Ovary (tissue), 9 donors: ENCODE measurements around the gene PTPRU. TPM values are rescaled to one million over a fixed set of nuclear protein-coding genes. Genes with fewer than 3 reads are reported as not detected.
"Not testable (repeated sequence)": the region's sequence is repeated elsewhere in the genome, so short reads cannot be mapped to it uniquely, and the experiment has no call there.

Source experiments
- DNase-seq, 5 donors: peaks; one replicate each; pipeline ENCODE4 v3.0.0-alpha.2; 2019 to 2020
- H3K27ac ChIP-seq, 2 donors: fragments of 200-600 bp; one replicate each; pipeline versions ENCODE4 v1.5.1 to v1.8.0; 2019 to 2022
- H3K27me3 ChIP-seq: fragments of 200-600 bp; one replicate; pipeline ENCODE4 v1.8.0; 2022
- H3K36me3 ChIP-seq: fragments of 200-600 bp; sonication (generic); one replicate; pipeline ENCODE4 v1.5.1; 2019
- H3K4me1 ChIP-seq: one replicate; pipeline ENCODE4 v1.8.1; 2013; ENCODE audit warnings: mild to moderate bottlenecking, moderate library complexity; ENCODE audit not compliant: insufficient read depth
- H3K4me3 ChIP-seq: fragments of 200-600 bp; sonication (generic); one replicate; pipeline ENCODE4 v1.5.1; 2017
- H3K9me3 ChIP-seq, 2 donors: fragments of 200-600 bp in 1 of 2; sonication (generic) in 1 of 2; one replicate each; pipeline versions ENCODE4 v1.5.1 to v1.8.1; 2013 to 2019; ENCODE audit warnings: mild to moderate bottlenecking in 1 of 2, moderate library complexity in 1 of 2
- EP300 ChIP-seq: sonication (generic); formaldehyde crosslinking; IDR thresholded peaks from one replicate; pipeline ENCODE4 v1.6.1; 2017; ENCODE audit warnings: antibody characterized with exemption
- POLR2A ChIP-seq: fragments of 450-650 bp; IDR thresholded peaks from one replicate; pipeline ENCODE4 v1.6.1; 2017; ENCODE audit warnings: antibody characterized with exemption, mild to moderate bottlenecking, moderate library complexity
- whole genome bisulfite sequencing, 3 donors: extraction: QIAGEN DNeasy Blood & Tissue Kit in 1 of 3; methylation state at CpG; one replicate each; pipeline versions ENCODE4 v1.1.5 to v1.1.7; 2013 to 2017; 5-methylcytosine and 5-hydroxymethylcytosine counted together
- intact Hi-C, 4 donors: fragments of 100-400 bp; cut with DNase I; formaldehyde crosslinking; loops; one replicate each; pipeline versions ENCODE4 v1.11.0 to v1.15.1; 2022 to 2023
- polyA plus RNA-seq, 2 donors: library from polyadenylated mRNA; stranded (reverse); fragments of 200-250 nt in 1 of 2; fragments of 350-450 nt in 1 of 2; fragmentation: Illumina TruSeq in 1 of 2; extraction: RNeasy Lipid Tissue Mini Kit (QIAGEN cat#74804) in 1 of 2; gene quantifications; one replicate each; pipeline ENCODE4 v1.2.3, GENCODE V29; 2013 to 2014
- total RNA-seq, 7 donors: library from RNA; depleted of rRNA in 2 of 7; stranded (reverse); fragments of >200 nt in 2 of 7; fragmentation: NEBNext Ultra II Directional in 3 of 7; extraction: Animal tissue kit (Norgen Biotek cat#: 25700) in 3 of 7; gene quantifications; one replicate each; pipeline versions ENCODE4 v1.1.0 to v1.2.4, GENCODE V29; 2016 to 2023
- TF ChIP-seq, protein P1 (sequence below), 3 donors: fragments of 450-650 bp in 2 of 3; fragments of 200-600 bp in 1 of 3; IDR thresholded peaks; one replicate each; pipeline versions ENCODE4 v1.5.1 to v1.8.0; 2016 to 2022; ENCODE audit warnings: antibody characterized with exemption in 3 of 3, mild to moderate bottlenecking in 1 of 3
- donor health status: DM: no; HTN: no; CAD: no; lungs with moderate emphysema.
- donor health status: DM: no; HTN: no; CAD: no.
- donor health status: Bipolar disorder and iron deficiency.
- donor health status: DM: yes; HTN: yes; CAD: no.
- donor health status: DM: no; HTN: no; CAD: no.
- donor health status: DM: yes; HTN: yes; CAD: no.

Gene PTPRU
- total and polyA plus RNA-seq, 9 donors = 2.9 to 45.2 (median 29.9) TPM

DNA sequence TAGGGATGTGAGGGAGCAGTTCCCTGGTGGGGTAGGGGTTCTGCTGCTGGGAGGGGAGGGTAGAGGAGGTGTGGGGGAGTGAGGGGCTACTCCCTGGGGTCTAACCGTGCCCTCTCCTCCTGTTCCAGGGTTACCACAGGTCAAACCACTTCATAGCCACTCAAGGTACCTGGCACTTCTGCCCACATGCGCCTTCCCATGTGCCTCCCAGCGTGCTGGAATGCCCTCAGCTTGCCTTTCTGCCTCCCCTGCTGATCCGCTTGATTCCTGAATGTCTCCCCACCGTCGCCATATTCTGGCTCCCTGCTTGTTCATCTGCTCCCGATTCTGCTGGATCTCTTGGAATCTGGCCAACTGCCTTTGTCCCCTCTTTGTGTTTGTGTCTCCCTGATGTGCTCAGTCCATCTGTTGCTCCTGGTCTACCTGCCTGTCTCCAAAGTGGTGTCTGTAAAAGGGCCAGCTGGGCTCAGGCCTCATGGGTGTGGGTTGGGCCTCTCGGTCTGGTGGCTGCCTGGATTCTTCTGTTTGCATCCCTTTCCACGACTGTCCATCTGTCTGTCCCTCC is 74.4 kb downstream of the PTPRU start:
- Histone ChIP-seq H3K9me3 (no peaks in the 10 kb centered on the region), H3K4me1 (no peaks in the 10 kb centered on the region), H3K36me3 (no peaks in the 10 kb centered on the region), H3K4me3 (no peak overlapping the region), H3K27ac (no peak overlapping the region), H3K27me3 (no peaks in the 10 kb centered on the region)
- no peak for DNase-seq
- intact Hi-C loops = no loop called here
- 85 to 92% (median 89%) methylated on average over 9 of the region's 9 CpGs for WGBS, 3 donors
- TF ChIP-seq EP300 = no peak
- no peak for TF ChIP-seq POLR2A
- TF ChIP-seq, protein P1, sequence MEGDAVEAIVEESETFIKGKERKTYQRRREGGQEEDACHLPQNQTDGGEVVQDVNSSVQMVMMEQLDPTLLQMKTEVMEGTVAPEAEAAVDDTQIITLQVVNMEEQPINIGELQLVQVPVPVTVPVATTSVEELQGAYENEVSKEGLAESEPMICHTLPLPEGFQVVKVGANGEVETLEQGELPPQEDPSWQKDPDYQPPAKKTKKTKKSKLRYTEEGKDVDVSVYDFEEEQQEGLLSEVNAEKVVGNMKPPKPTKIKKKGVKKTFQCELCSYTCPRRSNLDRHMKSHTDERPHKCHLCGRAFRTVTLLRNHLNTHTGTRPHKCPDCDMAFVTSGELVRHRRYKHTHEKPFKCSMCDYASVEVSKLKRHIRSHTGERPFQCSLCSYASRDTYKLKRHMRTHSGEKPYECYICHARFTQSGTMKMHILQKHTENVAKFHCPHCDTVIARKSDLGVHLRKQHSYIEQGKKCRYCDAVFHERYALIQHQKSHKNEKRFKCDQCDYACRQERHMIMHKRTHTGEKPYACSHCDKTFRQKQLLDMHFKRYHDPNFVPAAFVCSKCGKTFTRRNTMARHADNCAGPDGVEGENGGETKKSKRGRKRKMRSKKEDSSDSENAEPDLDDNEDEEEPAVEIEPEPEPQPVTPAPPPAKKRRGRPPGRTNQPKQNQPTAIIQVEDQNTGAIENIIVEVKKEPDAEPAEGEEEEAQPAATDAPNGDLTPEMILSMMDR (IDR thresholded peaks at IDR 0.05) = no peak

DNA sequence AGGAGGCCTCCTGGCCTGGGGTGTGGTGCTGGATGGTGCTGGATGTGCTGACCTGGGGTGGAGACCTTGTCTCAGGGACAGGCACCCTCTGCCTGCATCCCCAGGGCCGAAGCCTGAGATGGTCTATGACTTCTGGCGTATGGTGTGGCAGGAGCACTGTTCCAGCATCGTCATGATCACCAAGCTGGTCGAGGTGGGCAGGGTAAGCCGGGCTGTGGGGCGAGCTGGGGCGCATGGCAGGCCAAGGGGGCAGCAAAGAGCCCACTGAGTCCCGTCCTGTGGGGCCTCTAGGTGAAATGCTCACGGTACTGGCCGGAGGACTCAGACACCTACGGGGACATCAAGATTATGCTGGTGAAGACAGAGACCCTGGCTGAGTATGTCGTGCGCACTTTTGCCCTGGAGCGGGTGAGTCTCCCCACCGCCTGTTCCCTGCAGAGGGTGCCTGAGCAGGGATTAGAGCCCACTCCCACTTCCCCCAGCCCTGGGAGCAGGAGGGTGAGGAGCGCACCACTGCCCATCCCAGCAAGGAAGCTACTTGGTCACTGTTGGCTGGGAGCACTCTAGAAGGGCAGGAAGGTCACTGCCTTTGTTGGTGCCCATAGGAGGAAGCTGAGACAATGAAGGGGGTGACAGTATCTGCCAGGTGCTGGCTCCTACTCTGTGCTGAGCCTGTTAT is 75.2 kb downstream of the PTPRU start:
- no peaks in the 10 kb centered on the region for H3K4me1 ChIP-seq
- H3K4me3 ChIP-seq = no peak overlapping the region
- 91 to 95% (median 94%) methylated on average over 16 of the region's 16 CpGs for WGBS, 3 donors
- DNase-seq = no peak
- H3K9me3 ChIP-seq = no peaks in the 10 kb centered on the region
- H3K27me3 ChIP-seq = no peaks in the 10 kb centered on the region
- H3K36me3 ChIP-seq = no peaks in the 10 kb centered on the region
- intact Hi-C loops = no loop called here
- TF ChIP-seq EP300 = no peak
- no peak for TF ChIP-seq POLR2A
- TF ChIP-seq, protein P1 (IDR thresholded peaks at IDR 0.05) = no peak
- H3K27ac ChIP-seq = no peak overlapping the region

DNA sequence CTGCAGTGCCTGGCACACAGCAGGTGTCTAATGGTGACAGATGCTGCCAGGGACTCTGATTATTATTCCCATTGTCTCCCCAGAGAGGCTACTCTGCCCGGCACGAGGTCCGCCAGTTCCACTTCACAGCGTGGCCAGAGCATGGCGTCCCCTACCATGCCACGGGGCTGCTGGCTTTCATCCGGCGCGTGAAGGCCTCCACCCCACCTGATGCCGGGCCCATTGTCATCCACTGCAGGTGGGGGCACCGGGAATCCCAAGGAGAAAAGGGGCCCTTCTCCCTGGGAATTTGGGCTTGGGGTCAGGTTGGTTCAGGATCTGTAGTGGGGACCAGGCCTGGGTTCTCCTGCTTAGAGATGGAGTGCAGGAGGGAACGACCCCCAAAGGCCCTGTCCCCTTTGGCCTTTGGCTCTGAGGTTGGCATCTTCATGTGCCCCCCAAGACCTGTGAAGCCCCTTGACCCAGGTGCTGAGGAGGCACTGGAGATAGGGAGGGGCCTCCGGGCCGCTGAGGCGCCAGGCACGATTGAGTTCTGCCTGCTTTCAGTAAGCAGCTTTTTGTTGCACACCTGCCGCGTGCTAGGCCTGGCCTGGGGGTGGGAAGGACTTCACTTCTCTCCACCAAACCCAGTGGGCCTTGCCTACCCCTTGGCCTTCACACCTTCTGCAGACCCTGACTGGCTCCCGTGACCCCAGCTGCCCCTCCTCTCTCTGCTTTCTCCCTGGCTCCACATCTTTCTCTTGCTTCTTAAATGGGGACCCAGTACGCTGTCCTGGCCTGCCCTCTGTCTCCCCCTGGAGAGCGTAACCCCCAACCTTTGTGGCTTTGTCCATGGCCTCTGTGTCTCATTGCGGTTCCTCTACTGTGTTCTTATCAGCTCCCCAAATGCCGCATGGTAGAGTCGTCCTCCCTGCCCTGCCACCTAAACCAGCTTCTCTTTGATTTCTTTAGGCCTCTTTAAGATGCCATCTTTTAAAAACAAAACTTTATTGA is 76.4 kb downstream of the PTPRU start:
- no peak for DNase-seq
- no peaks in the 10 kb centered on the region for H3K27me3 ChIP-seq
- no peak overlapping the region for H3K27ac ChIP-seq
- 90 to 92% (median 90%) methylated on average over 24 of the region's 24 CpGs for WGBS, 3 donors
- no peak overlapping the region for H3K4me3 ChIP-seq
- H3K4me1 ChIP-seq = no peaks in the 10 kb centered on the region
- no peaks in the 10 kb centered on the region for H3K36me3 ChIP-seq
- intact Hi-C loops = no loop called here
- no peak for TF ChIP-seq POLR2A
- TF ChIP-seq EP300 = no peak
- no peaks in the 10 kb centered on the region for H3K9me3 ChIP-seq

DNA sequence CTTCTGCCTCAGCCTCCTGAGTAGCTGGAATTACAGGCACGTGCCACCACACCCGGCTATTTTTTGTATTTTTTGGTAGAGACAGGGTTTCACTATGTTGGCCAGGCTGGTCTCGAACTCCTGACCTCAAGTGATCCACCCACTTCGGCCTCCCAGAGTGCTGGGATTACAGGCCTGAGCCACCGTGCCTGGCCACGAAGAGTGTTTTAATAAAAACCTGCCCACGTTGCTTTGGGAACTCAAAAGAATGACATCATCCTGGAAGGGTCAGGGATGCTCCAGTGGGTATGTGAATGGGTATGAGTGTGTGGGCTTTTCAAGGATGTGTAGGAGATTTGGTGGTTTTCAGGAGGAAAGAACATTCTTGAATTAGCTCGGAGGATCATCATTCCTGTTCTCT is 78.4 kb downstream of the PTPRU start:
- WGBS, 3 donors = 74 to 79% (median 75%) methylated on average over 8 of the region's 8 CpGs
- not testable (repeated sequence) for DNase-seq

DNA sequence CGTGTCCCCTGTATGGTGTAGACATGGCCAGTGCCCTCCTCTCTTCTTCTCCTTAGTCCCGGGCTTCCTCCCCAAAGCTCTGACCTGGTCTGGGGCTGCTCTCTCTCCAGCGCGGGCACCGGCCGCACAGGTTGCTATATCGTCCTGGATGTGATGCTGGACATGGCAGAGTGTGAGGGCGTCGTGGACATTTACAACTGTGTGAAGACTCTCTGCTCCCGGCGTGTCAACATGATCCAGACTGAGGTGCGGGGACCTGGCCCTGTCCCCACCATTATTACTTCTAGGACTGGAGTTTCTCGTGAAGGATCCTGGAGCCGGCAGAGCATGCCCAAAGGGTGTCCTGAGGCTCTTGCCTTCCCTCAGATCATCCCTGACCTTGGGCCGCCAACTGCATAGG is 78.9 kb downstream of the PTPRU start:
- intact Hi-C loops = no loop called here
- TF ChIP-seq, protein P1 (IDR thresholded peaks at IDR 0.05) = no peak
- TF ChIP-seq EP300 = no peak
- no peak overlapping the region for H3K4me3 ChIP-seq
- no peaks in the 10 kb centered on the region for H3K4me1 ChIP-seq
- 95 to 98% (median 95%) methylated on average over 15 of the region's 15 CpGs for WGBS, 3 donors
- H3K27ac ChIP-seq = no peak overlapping the region
- no peaks in the 10 kb centered on the region for H3K36me3 ChIP-seq
- DNase-seq = no peak
- no peaks in the 10 kb centered on the region for H3K9me3 ChIP-seq
- no peaks in the 10 kb centered on the region for H3K27me3 ChIP-seq

More for the DNA sequence above, 78.4 kb downstream of the PTPRU start:
- H3K27me3 ChIP-seq, H3K4me3 ChIP-seq, H3K36me3 ChIP-seq, H3K9me3 ChIP-seq, intact Hi-C loops, H3K4me1 ChIP-seq, H3K27ac ChIP-seq: not testable (repeated sequence)
